K562 (cell line): ENCODE measurements around the gene HS3ST5. TPM values are rescaled to one million over a fixed set of nuclear protein-coding genes. Genes with fewer than 3 reads are reported as not detected.

Experiments
- DDX20 ChIP-seq: fragments of 450-650 bp; IDR thresholded peaks from 2 replicates; pipeline ENCODE4 v1.6.1; 2016; ENCODE audit warnings: missing genetic modification characterization, low read depth, mild to moderate bottlenecking, missing compliant biosample characterization, moderate library complexity
- HNRNPK ChIP-seq: fragments of 200-400 bp; formaldehyde crosslinking; IDR thresholded peaks from one replicate; pipeline ENCODE4 v1.6.1; 2018; ENCODE audit warnings: mild to moderate bottlenecking, low read depth, low read length; ENCODE audit not compliant: poor library complexity, severe bottlenecking
- ZFPM2 ChIP-seq: fragments of 250-450 bp; sonication (Bioruptor Pico); IDR thresholded peaks from 2 replicates; pipeline ENCODE4 v1.5.1; 2022; ENCODE audit warnings: mild to moderate bottlenecking
- polyA plus RNA-seq, 8 experiments: library from polyadenylated mRNA; depleted of rRNA in 4 of 8; stranded (reverse) in 5 of 8; unstranded in 3 of 8; fragments of >200 nt; fragmentation: Nextera tagmentation in 2 of 8; fragmentation: Illumina TruSeq in 1 of 8; extraction: Ambion mirVana in 2 of 8; extraction: Trizol in 1 of 8; gene quantifications; 2 replicates each; pipeline versions ENCODE4 v1.2.1 to v1.2.3, GENCODE V29; 2011 to 2014; ENCODE audit warnings: inconsistent platforms in 1 of 8, missing spikeins in 1 of 8
- total RNA-seq, 7 experiments: library from RNA; depleted of rRNA in 6 of 7; stranded (reverse); fragments of >200 nt in 6 of 7; fragmentation: Illumina TruSeq in 2 of 7; extraction: Trizol in 2 of 7; gene quantifications; 2 replicates each; pipeline versions ENCODE4 v1.2.1 to v1.2.3, GENCODE V29; 2011 to 2021; ENCODE audit warnings: low replicate concordance in 1 of 7
- TF ChIP-seq, protein P1 (sequence below): fragments of 450-650 bp; IDR thresholded peaks from 2 replicates; pipeline ENCODE4 v1.6.1; 2016; ENCODE audit warnings: borderline replicate concordance
- TF ChIP-seq, protein P2 (sequence below): fragments of 150-350 bp; IDR thresholded peaks from 2 replicates; pipeline ENCODE4 v1.6.1; 2014; ENCODE audit warnings: low read depth, mild to moderate bottlenecking, low read length, borderline replicate concordance
- TF ChIP-seq, protein P3 (sequence below): fragments of 200-800 bp; sonication (Bioruptor generic); IDR thresholded peaks from 2 replicates; pipeline ENCODE4 v1.6.1; 2016; ENCODE audit warnings: missing genetic modification characterization, missing compliant biosample characterization

Gene HS3ST5
- total and polyA plus RNA-seq, 9 of the 15 experiments (the other 6 are each of a cell fraction or from before 2014, with no cell fraction given), result not detected

DNA sequence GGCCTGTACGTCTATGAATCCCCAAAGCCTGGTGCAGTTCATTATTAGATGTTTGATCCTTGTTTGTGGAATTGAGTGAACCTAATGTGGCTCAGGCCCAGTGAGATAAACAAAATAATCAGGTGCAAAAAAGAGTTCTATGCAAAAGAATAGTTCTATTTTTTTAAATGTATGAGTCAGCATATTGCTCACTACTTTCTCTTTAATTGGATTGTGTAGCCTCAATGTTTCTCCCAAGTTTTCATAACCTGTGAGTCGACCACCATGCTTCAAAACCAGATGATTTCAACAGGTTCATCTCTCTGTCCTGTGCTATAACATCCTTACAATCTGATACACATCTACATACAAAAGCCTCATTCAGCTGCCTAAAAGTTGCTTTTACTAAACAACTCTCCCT, 255.3 kb downstream of the HS3ST5 start (continued):
- TF ChIP-seq, protein P1, sequence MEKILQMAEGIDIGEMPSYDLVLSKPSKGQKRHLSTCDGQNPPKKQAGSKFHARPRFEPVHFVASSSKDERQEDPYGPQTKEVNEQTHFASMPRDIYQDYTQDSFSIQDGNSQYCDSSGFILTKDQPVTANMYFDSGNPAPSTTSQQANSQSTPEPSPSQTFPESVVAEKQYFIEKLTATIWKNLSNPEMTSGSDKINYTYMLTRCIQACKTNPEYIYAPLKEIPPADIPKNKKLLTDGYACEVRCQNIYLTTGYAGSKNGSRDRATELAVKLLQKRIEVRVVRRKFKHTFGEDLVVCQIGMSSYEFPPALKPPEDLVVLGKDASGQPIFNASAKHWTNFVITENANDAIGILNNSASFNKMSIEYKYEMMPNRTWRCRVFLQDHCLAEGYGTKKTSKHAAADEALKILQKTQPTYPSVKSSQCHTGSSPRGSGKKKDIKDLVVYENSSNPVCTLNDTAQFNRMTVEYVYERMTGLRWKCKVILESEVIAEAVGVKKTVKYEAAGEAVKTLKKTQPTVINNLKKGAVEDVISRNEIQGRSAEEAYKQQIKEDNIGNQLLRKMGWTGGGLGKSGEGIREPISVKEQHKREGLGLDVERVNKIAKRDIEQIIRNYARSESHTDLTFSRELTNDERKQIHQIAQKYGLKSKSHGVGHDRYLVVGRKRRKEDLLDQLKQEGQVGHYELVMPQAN, result no peak
- no peak for TF ChIP-seq ZFPM2 (CRISPR knock-in tag)
- TF ChIP-seq, protein P2, sequence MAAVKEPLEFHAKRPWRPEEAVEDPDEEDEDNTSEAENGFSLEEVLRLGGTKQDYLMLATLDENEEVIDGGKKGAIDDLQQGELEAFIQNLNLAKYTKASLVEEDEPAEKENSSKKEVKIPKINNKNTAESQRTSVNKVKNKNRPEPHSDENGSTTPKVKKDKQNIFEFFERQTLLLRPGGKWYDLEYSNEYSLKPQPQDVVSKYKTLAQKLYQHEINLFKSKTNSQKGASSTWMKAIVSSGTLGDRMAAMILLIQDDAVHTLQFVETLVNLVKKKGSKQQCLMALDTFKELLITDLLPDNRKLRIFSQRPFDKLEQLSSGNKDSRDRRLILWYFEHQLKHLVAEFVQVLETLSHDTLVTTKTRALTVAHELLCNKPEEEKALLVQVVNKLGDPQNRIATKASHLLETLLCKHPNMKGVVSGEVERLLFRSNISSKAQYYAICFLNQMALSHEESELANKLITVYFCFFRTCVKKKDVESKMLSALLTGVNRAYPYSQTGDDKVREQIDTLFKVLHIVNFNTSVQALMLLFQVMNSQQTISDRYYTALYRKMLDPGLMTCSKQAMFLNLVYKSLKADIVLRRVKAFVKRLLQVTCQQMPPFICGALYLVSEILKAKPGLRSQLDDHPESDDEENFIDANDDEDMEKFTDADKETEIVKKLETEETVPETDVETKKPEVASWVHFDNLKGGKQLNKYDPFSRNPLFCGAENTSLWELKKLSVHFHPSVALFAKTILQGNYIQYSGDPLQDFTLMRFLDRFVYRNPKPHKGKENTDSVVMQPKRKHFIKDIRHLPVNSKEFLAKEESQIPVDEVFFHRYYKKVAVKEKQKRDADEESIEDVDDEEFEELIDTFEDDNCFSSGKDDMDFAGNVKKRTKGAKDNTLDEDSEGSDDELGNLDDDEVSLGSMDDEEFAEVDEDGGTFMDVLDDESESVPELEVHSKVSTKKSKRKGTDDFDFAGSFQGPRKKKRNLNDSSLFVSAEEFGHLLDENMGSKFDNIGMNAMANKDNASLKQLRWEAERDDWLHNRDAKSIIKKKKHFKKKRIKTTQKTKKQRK, result no peak
- TF ChIP-seq, protein P3, sequence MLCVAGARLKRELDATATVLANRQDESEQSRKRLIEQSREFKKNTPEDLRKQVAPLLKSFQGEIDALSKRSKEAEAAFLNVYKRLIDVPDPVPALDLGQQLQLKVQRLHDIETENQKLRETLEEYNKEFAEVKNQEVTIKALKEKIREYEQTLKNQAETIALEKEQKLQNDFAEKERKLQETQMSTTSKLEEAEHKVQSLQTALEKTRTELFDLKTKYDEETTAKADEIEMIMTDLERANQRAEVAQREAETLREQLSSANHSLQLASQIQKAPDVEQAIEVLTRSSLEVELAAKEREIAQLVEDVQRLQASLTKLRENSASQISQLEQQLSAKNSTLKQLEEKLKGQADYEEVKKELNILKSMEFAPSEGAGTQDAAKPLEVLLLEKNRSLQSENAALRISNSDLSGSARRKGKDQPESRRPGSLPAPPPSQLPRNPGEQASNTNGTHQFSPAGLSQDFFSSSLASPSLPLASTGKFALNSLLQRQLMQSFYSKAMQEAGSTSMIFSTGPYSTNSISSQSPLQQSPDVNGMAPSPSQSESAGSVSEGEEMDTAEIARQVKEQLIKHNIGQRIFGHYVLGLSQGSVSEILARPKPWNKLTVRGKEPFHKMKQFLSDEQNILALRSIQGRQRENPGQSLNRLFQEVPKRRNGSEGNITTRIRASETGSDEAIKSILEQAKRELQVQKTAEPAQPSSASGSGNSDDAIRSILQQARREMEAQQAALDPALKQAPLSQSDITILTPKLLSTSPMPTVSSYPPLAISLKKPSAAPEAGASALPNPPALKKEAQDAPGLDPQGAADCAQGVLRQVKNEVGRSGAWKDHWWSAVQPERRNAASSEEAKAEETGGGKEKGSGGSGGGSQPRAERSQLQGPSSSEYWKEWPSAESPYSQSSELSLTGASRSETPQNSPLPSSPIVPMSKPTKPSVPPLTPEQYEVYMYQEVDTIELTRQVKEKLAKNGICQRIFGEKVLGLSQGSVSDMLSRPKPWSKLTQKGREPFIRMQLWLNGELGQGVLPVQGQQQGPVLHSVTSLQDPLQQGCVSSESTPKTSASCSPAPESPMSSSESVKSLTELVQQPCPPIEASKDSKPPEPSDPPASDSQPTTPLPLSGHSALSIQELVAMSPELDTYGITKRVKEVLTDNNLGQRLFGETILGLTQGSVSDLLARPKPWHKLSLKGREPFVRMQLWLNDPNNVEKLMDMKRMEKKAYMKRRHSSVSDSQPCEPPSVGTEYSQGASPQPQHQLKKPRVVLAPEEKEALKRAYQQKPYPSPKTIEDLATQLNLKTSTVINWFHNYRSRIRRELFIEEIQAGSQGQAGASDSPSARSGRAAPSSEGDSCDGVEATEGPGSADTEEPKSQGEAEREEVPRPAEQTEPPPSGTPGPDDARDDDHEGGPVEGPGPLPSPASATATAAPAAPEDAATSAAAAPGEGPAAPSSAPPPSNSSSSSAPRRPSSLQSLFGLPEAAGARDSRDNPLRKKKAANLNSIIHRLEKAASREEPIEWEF (CRISPR knock-in tag), result no peak
- no peak for TF ChIP-seq DDX20 (tag)
- no peak for TF ChIP-seq HNRNPK
